ENCODE results near the gene EBF3.

DNA sequence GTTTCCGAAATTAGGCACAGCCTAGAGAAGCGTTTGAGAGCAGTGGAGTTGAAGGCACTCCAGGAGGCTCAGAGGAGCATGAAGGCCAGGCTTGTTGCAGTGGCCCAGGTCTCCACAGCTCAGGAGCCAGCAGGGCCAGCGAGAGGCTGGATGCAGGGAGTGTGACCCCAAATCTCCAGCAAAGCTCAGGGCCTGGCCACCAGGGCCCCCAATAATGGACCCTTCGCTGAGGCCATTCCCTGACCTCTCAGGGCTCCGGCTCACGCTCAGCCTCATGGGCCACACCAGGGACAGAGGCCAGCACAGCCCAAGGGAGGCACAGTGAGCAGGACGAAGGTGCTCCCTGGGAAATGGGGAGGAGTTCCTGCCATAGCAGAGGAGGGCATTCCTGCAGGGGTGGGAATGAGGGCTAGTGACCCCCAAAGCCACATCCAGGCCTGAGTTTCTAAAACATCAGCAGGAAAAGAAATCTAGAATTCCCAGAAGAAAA lies 47.5 kb downstream of the EBF3 start:
- TF ChIP-seq POLR2AphosphoS5 (IDR thresholded peaks at IDR 0.05; ENCODE audit: low read depth, low read length) (no peak), POLR2A (IDR thresholded peaks at IDR 0.05; ENCODE audit: low read depth, low read length) (no peak), TAF1 (IDR thresholded peaks at IDR 0.05; ENCODE audit: borderline replicate concordance, low read depth, low read length) (no peak)

All from GM12892 (cell line).